ENCODE data around the gene F12.
"Not testable (repeated sequence)": the region's sequence is repeated elsewhere in the genome, so short reads cannot be mapped to it uniquely, and the experiment has no call there.

The F12 gene

GRCh38 chr5:177425196-177425800 lies 15.9 kb upstream of the F12 start:
- TF ChIP-seq, protein P1, sequence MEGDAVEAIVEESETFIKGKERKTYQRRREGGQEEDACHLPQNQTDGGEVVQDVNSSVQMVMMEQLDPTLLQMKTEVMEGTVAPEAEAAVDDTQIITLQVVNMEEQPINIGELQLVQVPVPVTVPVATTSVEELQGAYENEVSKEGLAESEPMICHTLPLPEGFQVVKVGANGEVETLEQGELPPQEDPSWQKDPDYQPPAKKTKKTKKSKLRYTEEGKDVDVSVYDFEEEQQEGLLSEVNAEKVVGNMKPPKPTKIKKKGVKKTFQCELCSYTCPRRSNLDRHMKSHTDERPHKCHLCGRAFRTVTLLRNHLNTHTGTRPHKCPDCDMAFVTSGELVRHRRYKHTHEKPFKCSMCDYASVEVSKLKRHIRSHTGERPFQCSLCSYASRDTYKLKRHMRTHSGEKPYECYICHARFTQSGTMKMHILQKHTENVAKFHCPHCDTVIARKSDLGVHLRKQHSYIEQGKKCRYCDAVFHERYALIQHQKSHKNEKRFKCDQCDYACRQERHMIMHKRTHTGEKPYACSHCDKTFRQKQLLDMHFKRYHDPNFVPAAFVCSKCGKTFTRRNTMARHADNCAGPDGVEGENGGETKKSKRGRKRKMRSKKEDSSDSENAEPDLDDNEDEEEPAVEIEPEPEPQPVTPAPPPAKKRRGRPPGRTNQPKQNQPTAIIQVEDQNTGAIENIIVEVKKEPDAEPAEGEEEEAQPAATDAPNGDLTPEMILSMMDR (IDR thresholded peaks at IDR 0.05; ENCODE audit: poor library complexity, severe bottlenecking) = no peak
- DNase-seq (ENCODE audit: low spot score) = no peak

GRCh38 chr5:177423671-177424070 lies 14.3 kb upstream of the F12 start:
- DNase-seq (ENCODE audit: low spot score) (no peak), ATAC-seq (ENCODE audit: low read depth) (no peak)
- Histone ChIP-seq H3K4me1 (ENCODE audit: insufficient read depth, poor library complexity, severe bottlenecking) (peaks cover 3% of the 10 kb centered on the region), H3K27me3 (ENCODE audit: insufficient read depth, poor library complexity, severe bottlenecking) (no peaks in the 10 kb centered on the region), H3K36me3 (ENCODE audit: low read depth) (no peaks in the 10 kb centered on the region), H3K27ac (ENCODE audit: poor library complexity, severe bottlenecking) (no peak overlapping the region), H3K9me3 (ENCODE audit: severe bottlenecking) (no peaks in the 10 kb centered on the region), H3K4me3 (ENCODE audit: severe bottlenecking) (no peak overlapping the region)
- TF ChIP-seq, protein P1 (IDR thresholded peaks at IDR 0.05; ENCODE audit: poor library complexity, severe bottlenecking) = no peak

More at GRCh38 chr5:177425196-177425800, 15.9 kb upstream of the F12 start:
- peak overlapping the region; percentile 45 for H3K4me3 ChIP-seq (ENCODE audit: severe bottlenecking)
- H3K9me3 ChIP-seq (ENCODE audit: severe bottlenecking) = no peaks in the 10 kb centered on the region
- peak overlapping the region; percentile 52 for H3K27ac ChIP-seq (ENCODE audit: poor library complexity, severe bottlenecking)
- H3K4me1 ChIP-seq (ENCODE audit: insufficient read depth, poor library complexity, severe bottlenecking) = peaks cover 3% of the 10 kb centered on the region
- no peaks in the 10 kb centered on the region for H3K36me3 ChIP-seq (ENCODE audit: low read depth)
- no peak for ATAC-seq (ENCODE audit: low read depth)
- no peaks in the 10 kb centered on the region for H3K27me3 ChIP-seq (ENCODE audit: insufficient read depth, poor library complexity, severe bottlenecking)

DNA sequence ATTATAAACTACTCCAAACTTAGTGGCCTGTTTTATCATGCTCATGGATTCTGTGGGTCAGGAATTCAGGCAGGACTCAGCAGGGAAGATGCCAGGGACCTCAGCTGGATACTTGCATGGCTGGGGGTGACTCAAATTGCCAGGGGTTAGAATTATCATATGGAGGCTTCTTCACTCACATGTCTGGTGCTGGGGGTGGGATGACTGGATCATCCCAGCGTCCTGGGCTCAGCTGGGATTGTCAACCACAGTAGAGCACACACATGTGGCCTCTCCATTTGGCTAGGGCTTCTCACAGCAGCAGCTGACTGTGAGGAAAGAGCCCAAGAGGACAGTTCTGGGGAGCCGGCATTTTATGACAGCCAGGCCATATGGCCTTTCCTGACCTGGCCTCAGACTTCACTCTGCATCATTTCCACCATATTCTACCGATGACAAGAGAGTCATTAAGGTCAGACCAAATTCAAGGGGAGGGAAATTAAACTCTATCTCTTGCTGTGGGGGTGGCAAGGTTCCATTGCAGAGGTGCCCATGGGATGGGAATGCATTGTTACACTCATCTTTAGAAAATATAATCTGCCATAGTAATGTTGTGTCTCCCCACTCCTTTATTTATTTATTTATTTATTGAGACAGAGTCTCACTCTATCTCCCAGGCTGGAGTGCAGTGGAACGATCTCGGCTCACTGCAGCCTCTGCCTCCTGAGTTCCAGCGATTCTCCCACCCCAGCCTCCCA lies 11.9 kb upstream of the F12 start:
- DNase-seq (ENCODE audit: low spot score) = no peak
- Histone ChIP-seq H3K4me1 (ENCODE audit: insufficient read depth, poor library complexity, severe bottlenecking) (peaks cover 3% of the 10 kb centered on the region), H3K4me3 (ENCODE audit: severe bottlenecking) (no peak overlapping the region), H3K36me3 (ENCODE audit: low read depth) (no peaks in the 10 kb centered on the region), H3K27me3 (ENCODE audit: insufficient read depth, poor library complexity, severe bottlenecking) (no peaks in the 10 kb centered on the region), H3K27ac (ENCODE audit: poor library complexity, severe bottlenecking) (no peak overlapping the region), H3K9me3 (ENCODE audit: severe bottlenecking) (no peaks in the 10 kb centered on the region)
- TF ChIP-seq, protein P1 (IDR thresholded peaks at IDR 0.05; ENCODE audit: poor library complexity, severe bottlenecking) = no peak
- ATAC-seq (ENCODE audit: low read depth) = no peak

DNA sequence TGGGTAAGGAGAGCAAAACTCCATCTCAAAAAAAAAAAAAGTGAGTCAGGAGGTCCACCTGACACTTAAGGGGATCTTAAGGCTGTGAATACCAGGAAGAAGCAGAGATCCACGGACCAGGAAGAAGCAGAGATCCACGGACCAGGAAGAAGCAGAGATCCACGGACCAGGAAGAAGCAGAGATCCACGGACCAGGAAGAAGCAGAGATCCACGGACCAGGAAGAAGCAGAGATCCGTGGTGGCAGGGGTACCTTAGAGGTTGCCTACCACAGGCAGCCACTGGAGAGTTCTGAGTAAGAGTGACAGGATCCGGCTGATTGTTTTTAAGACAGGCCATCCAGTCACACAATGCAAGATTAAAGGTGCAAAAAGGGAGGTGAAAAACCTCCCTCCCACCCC lies 11.1 kb upstream of the F12 start:
- H3K9me3 ChIP-seq (ENCODE audit: severe bottlenecking); H3K27ac ChIP-seq (ENCODE audit: poor library complexity, severe bottlenecking); H3K4me3 ChIP-seq (ENCODE audit: severe bottlenecking); H3K36me3 ChIP-seq (ENCODE audit: low read depth); H3K27me3 ChIP-seq (ENCODE audit: insufficient read depth, poor library complexity, severe bottlenecking); H3K4me1 ChIP-seq (ENCODE audit: insufficient read depth, poor library complexity, severe bottlenecking); ATAC-seq (ENCODE audit: low read depth); DNase-seq (ENCODE audit: low spot score): not testable (repeated sequence)

- Histone ChIP-seq H3K27ac (ENCODE audit: poor library complexity, severe bottlenecking) (no peak overlapping the region), H3K27me3 (ENCODE audit: insufficient read depth, poor library complexity, severe bottlenecking) (no peaks in the 10 kb centered on the region), H3K4me3 (ENCODE audit: severe bottlenecking) (no peak overlapping the region), H3K4me1 (ENCODE audit: insufficient read depth, poor library complexity, severe bottlenecking) (no peaks in the 10 kb centered on the region), H3K9me3 (ENCODE audit: severe bottlenecking) (no peaks in the 10 kb centered on the region), H3K36me3 (ENCODE audit: low read depth) (no peaks in the 10 kb centered on the region)
- ATAC-seq (ENCODE audit: low read depth) (peak; percentile 40; the same call in 2 of the 3 replicates), DNase-seq (ENCODE audit: low spot score) (no peak)
- TF ChIP-seq, protein P1 (IDR thresholded peaks at IDR 0.05; ENCODE audit: poor library complexity, severe bottlenecking) = no peak
Measured at GRCh38 chr5:177419046-177419445, 9.7 kb upstream of the F12 start.

DNA sequence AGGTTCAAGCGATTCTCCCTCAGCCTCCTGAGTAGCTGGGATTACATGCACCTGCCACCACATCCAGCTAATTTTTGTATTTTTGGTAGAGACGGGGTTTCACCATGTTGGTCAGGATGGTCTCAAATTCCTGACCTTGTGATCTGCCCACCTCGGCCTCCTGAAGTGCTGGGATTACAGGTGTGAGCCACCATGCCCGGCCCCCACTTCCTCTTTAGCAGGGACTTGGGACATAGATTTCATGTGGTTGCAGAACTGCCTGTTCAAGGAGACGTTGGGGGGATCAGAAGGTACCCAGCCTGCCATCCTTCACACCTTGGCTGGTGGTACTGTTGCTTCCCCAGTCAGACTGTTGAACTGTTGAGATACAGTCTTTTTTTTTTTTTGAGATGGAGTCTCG lies 7.7 kb upstream of the F12 start:
- ATAC-seq (ENCODE audit: low read depth); H3K27me3 ChIP-seq (ENCODE audit: insufficient read depth, poor library complexity, severe bottlenecking); H3K4me3 ChIP-seq (ENCODE audit: severe bottlenecking); H3K27ac ChIP-seq (ENCODE audit: poor library complexity, severe bottlenecking); H3K4me1 ChIP-seq (ENCODE audit: insufficient read depth, poor library complexity, severe bottlenecking); H3K9me3 ChIP-seq (ENCODE audit: severe bottlenecking); H3K36me3 ChIP-seq (ENCODE audit: low read depth); DNase-seq (ENCODE audit: low spot score): not testable (repeated sequence)
